ENCODE measurements around the gene HOXD12. TPM values are rescaled to one million over a fixed set of nuclear protein-coding genes. Genes with fewer than 3 reads are reported as not detected.

Gene HOXD12
- total RNA-seq, 2 experiments from 2014 or later = not detected

DNA sequence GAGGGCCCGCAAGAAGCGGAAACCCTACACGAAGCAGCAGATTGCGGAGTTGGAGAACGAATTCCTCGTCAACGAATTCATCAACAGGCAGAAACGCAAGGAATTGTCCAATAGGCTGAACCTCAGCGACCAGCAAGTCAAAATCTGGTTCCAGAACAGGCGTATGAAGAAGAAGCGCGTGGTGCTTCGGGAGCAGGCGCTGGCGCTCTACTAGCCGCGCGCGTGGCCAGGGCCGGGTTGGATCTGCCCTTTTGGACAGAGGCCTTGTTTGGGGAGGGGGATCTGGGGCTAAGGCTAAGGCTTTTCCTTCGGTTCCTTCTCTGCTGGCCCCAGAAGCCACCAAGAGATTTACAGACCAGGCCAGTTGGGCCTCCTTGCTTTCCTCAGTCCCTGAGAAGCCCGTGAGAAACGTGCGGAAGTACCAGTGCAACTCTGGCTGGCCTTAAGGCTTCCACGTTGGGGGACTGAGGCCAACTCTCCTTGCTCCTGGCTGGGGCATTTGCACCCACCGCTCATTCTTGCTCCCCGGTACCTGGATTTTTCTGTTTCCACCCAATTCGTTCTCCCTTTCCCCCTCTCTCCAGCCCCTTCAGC lies 1.0 kb downstream of the HOXD12 start:
- no peak for DNase-seq
- no peaks in the 10 kb centered on the region for H3K9me3 Mint-ChIP-seq
- H3K27ac Mint-ChIP-seq = no peak overlapping the region
- peaks cover 16% of the 10 kb centered on the region for H3K4me1 Mint-ChIP-seq
- POLR2A ChIA-PET = no interaction called here
- CTCF ChIA-PET = no interaction called here
- H3K4me3 Mint-ChIP-seq = no peak overlapping the region
- no peaks in the 10 kb centered on the region for H3K36me3 Mint-ChIP-seq (ENCODE audit: low read depth)
- H3K27me3 Mint-ChIP-seq = peaks cover 92% of the 10 kb centered on the region

DNA sequence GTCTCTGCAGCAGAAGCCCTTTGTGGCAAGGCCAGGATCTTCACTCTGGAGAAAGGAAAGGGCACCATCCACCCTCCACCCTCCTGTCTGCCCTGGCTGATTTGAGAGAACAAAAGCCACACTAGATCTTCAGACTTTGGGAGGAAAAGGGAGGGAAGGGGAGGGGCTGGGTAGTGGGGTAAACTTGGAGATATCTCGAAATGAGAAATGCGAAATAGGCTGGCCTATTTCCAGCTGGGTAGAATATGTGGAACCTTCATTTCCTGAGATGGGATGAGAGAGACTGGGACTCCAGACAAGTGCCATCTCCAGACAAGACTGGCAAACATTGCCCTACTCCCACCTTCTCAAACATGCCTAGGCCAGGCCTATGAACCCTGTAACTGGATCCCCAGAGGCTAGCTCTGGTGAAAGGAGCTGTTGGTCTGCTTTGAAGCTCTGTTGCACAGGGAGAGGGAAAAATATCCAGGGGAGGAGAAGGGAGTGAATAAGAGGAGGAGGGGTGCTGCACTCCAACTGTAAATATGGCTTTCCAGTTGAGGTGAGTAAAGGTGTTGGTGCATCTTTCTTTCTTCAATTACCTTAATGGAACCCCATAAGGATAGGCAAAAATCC lies 1.7 kb downstream of the HOXD12 start:
- ChIA-PET CTCF (no interaction called here), POLR2A (no interaction called here)
- Mint-ChIP-seq H3K27ac (no peak overlapping the region), H3K9me3 (no peaks in the 10 kb centered on the region), H3K36me3 (ENCODE audit: low read depth) (no peaks in the 10 kb centered on the region), H3K4me1 (peaks cover 17% of the 10 kb centered on the region), H3K4me3 (no peak overlapping the region), H3K27me3 (peaks cover 92% of the 10 kb centered on the region)
- no peak for DNase-seq

DNA sequence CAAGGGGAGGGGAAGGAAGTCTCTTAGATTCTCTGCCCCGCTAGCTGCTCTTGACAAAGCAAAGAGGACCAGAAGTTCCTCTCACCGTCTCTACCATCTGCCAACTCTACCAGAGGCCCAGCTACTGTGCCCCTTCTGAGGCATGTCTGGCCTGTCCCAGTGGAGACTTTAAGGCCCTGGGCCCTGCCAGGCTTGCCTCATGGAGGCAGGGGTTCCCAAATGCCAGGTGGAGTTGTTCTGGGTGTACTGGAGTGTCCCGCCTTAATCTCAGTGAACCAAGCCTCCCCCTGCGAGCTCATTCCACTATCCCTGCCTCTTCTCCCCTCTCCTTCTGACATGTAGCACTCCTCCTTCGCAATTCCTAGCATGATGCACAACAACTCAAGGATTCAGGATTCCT lies 2.2 kb downstream of the HOXD12 start:
- Mint-ChIP-seq H3K27me3 (peaks cover 89% of the 10 kb centered on the region), H3K4me1 (peaks cover 13% of the 10 kb centered on the region), H3K9me3 (no peaks in the 10 kb centered on the region), H3K4me3 (no peak overlapping the region), H3K36me3 (ENCODE audit: low read depth) (no peaks in the 10 kb centered on the region), H3K27ac (no peak overlapping the region)
- CTCF ChIA-PET = no interaction called here
- POLR2A ChIA-PET = no interaction called here
- no peak for DNase-seq

DNA sequence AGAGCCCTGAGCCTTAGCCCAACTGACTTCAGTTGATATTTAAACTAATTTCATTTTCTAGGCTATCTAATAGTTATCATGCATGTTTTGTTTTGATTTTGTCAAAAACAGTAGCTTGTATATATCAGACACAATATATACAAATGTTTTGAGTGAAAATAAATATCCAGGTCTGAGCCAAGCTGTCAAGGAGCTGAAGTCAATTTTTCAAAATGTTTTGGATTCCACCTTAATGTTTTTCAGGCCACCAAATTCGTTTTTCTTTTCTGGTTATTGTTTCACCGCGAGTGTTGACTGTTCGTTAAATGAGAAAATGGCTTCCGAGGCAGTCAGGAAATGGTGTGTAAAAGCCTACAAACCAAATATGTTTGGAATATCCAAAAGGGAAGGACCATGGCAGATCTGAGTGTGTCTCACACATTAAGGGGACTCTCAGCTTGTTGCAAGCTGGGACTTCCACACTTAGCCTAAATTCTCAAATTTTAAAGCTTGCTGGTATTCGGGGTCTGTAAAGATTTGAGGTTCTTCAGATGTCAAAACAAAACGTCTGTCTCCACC lies 2.8 kb downstream of the HOXD12 start:
- POLR2A ChIA-PET = no interaction called here
- CTCF ChIA-PET = no interaction called here
- Mint-ChIP-seq H3K36me3 (ENCODE audit: low read depth) (no peaks in the 10 kb centered on the region), H3K9me3 (no peaks in the 10 kb centered on the region), H3K27me3 (peaks cover 88% of the 10 kb centered on the region), H3K4me3 (no peak overlapping the region), H3K4me1 (peaks cover 8% of the 10 kb centered on the region), H3K27ac (no peak overlapping the region)
- DNase-seq = no peak

DNA sequence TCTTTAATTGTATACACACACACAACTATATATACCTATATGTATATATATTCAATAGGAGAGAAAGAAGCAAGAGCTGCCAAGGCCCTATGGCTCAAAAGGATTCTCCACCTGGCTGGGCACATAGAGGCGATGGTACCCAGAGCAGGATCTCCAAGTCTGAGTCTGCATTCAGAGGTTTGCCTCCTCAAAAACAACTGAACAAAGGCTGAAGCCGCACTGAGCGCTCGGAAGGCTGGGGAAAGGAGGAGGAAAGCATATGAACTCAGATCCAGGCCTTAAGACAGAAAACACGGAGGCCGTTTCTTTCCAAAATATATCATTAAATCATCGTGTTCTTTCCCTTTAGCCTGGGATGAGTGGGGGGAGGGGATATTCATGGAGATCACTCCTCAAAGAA lies 3.6 kb downstream of the HOXD12 start:
- POLR2A ChIA-PET = no interaction called here
- Mint-ChIP-seq H3K9me3 (no peaks in the 10 kb centered on the region), H3K4me1 (peaks cover 4% of the 10 kb centered on the region), H3K27ac (no peak overlapping the region), H3K27me3 (peaks cover 81% of the 10 kb centered on the region), H3K36me3 (ENCODE audit: low read depth) (no peaks in the 10 kb centered on the region), H3K4me3 (no peak overlapping the region)
- CTCF ChIA-PET = no interaction called here
- no peak for DNase-seq

DNA sequence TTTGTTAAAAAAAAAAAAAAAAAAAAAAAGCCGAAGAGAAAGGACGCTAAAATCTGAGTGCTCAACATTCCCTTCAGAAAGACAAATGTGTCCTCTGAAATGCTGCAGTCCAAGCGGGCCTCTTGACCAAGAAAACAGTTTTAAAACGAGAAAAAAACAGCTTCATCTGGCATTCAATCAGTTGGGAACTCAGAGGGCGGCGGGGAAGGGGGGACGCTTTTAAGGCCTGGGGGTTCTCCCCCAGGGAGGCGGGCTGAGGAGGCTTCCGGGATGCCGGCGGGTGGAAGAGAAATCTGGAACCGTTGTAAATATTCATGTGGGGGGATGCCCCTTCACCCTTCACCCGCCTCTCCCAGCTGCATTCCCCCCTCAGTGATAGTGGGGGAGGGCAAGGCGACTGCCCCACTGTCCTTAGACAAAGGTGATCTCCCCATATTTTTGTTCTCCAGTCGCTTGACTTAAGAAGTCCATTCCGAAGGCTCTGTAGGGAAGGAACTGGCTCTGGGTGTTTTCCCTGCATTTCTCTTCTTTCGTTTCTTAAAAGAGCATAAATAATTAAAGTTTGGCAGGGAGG lies 4.2 kb downstream of the HOXD12 start:
- no peak for DNase-seq
- no peaks in the 10 kb centered on the region for H3K36me3 Mint-ChIP-seq (ENCODE audit: low read depth)
- H3K27me3 Mint-ChIP-seq = peaks cover 81% of the 10 kb centered on the region
- H3K4me3 Mint-ChIP-seq = no peak overlapping the region
- ChIA-PET CTCF (interaction anchor here (1.3 kb wide), 1 partner anchor 414 kb away, joined by 3 read pairs; no protein-coding TSS in a partner anchor), POLR2A (no interaction called here)
- no peak overlapping the region for H3K27ac Mint-ChIP-seq
- H3K9me3 Mint-ChIP-seq = no peaks in the 10 kb centered on the region
- peaks cover 5% of the 10 kb centered on the region for H3K4me1 Mint-ChIP-seq

DNA sequence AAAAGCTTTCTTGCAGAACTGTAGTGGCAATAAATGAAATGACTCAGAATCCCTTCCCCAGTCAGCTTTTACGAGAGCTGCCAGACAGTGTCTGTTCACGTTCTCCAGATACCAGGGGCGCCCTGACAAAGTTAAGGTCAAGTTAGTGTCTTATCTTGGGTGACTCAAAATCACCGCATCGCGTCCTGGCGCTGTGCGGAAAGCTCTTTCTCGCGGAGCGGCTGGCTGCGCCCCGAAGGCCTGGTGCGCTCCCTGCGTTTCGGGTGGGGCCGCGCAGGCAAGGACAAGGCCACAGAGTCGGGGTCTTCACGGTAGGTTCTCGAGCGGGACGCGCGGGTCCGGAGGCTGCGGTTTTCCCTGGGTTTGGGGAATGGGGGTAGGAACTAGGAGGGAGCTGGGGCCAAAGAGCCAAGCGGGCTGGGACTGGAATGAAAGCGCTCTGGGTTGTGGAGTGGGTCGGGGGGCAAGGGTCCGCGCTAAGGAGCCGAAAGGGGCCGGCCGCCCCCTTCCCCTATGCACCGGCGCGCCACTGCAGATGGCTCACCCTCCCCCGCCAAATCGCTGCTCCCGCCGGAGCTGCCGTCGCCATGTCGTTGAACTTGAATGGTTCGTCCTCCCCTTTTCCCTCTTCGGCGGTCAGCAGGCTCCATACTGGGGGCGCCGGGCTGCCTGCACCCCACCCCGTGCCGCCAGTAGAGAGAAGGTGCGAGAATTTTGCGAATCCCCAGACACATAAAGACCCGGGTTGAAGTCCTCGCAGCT lies 4.9 kb downstream of the HOXD12 start:
- DNase-seq = no peak
- Mint-ChIP-seq H3K4me3 (no peak overlapping the region), H3K36me3 (ENCODE audit: low read depth) (peaks cover 2% of the 10 kb centered on the region), H3K4me1 (peaks cover 6% of the 10 kb centered on the region), H3K27me3 (peaks cover 81% of the 10 kb centered on the region), H3K27ac (no peak overlapping the region), H3K9me3 (no peaks in the 10 kb centered on the region)
- CTCF ChIA-PET = interaction anchor here (1.3 kb wide), 2 partner anchors 16 to 414 kb away, joined by 3 read pairs; no protein-coding TSS in a partner anchor
- POLR2A ChIA-PET = no interaction called here

DNA sequence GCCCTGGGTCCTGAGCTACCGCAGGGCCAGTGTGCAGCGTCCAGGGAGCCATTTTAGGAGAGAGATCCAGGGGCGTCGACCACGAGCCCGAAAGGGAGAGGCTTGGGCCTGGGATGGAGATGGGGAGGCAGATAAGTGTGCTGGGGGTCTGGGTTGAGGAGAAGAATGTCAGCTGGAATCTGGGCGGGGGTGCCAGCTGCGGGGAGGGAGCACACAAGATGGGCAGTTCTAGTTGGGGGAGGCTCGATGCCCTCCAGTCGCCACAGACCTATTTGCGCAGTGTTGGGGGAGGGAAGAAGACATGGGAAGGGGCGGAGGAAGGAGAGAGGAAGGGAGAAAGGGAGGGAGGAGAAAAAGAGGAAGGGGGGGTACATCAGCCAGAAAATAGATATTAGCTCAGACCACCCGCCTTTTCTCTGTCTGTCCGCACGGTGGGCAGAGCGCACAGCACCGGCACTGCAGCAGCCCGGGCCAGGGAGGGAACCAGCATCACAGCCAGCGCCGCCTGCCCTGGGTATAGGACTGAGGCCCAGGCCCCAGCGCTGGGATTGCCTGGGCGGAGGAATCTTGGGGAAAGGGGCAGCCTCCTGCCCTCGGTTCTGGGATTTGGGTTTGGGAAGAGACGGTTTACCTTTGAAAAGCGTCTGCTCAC lies 5.6 kb downstream of the HOXD12 start:
- H3K9me3 Mint-ChIP-seq = no peaks in the 10 kb centered on the region
- H3K27ac Mint-ChIP-seq = peak overlapping the region; percentile 61
- DNase-seq = no peak
- POLR2A ChIA-PET = no interaction called here
- H3K4me1 Mint-ChIP-seq = peaks cover 6% of the 10 kb centered on the region
- H3K4me3 Mint-ChIP-seq = no peak overlapping the region
- CTCF ChIA-PET = interaction anchor here (1.0 to 1.3 kb wide), 3 partner anchors 16 to 415 kb away, joined by 3 read pairs; no protein-coding TSS in a partner anchor
- H3K36me3 Mint-ChIP-seq (ENCODE audit: low read depth) = peaks cover 2% of the 10 kb centered on the region
- H3K27me3 Mint-ChIP-seq = peaks cover 84% of the 10 kb centered on the region

DNA sequence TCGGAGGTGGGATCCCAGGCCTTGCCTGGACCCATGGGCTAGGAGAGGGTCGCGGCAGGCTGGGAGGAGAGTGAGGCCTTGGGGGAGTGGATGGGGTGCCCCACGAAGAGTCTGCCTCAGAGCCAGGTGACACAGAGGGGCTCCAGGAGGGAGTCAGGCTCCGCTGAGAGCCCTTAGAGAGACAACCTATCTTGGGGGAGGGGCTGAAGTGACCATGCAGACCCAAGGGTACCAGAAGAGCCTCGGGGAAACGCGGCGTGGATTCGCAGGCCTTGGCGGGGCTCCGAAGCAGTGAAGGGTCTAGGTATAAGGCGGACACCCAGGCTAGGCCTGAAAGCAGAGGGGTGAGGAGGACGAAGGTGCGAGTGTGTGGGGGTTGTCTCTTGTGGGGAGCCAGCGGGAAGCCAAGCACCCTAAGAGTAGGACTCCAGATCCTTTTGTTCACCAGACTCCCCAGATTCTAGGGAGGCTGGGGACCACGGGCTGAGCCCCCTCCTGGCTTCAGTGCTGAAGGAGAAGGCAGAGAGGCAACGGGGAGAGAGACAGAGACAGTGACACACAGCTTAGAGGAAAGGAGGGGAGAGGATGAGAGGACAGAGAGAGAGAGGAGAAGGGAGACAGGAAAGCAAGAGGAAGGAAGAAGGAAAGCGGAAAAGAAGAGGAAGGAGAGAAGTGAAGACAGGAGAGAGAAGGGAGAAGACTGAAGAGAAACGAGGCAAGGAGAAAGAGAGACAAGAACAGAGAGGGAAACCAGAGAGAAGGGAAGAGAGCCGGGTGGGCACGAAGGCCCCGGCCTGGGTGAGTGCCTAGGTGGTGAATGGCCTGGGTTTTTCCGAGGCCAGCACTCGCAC lies 6.4 kb downstream of the HOXD12 start:
- Mint-ChIP-seq H3K27ac (peak overlapping the region; percentile 76), H3K36me3 (ENCODE audit: low read depth) (peaks cover 2% of the 10 kb centered on the region), H3K4me3 (peak overlapping the region; percentile 50), H3K9me3 (no peaks in the 10 kb centered on the region), H3K27me3 (peaks cover 84% of the 10 kb centered on the region), H3K4me1 (peaks cover 6% of the 10 kb centered on the region)
- POLR2A ChIA-PET = no interaction called here
- no peak for DNase-seq
- CTCF ChIA-PET = interaction anchor here (0.6 to 1.0 kb wide), 2 partner anchors 27 to 1409 kb away, joined by 3 to 4 read pairs; no protein-coding TSS in a partner anchor

DNA sequence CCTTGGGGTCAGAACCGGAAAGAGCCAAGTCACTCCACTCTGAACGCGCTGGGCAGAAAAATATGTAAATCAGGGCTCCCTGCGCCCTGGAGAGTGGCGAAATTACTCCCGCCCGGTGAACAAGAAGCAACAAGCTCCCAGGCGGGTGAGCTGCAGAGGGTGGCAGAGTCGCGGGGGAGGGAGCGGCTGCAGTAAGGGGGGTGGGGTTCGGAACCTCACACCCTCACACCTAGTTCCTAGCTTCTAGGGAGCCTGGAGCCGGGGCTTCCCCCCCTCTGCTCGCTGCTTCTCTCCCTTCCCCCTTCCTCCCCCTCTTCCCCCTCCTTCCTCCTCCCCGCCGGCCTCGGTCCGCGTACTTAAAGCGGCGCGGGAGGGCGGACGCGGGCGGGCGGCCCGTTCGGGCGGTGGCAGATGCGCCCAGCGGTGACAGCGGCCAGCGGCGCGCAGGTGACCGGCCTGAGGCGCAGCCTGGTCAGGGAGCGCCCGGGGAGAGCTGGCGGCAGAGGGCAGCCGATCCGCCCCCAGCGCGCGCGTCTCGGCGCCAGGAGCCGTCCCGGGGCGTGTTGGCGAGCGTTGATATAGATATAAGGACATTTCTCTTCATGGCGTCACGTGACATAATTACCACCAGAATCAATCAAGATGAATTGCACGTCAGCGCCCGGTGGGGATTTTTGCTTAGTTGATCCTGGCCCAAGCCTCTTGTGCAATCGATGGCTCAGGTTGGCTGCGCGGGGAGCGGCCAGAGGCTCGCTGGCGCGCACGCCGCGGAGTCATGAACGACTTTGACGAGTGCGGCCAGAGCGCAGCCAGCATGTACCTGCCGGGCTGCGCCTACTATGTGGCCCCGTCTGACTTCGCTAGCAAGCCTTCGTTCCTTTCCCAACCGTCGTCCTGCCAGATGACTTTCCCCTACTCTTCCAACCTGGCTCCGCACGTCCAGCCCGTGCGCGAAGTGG lies 7.3 kb downstream of the HOXD12 start, which contains the start of gene HOXD11:
Gene HOXD11, plus strand, starts transcription at position 700 of the 959 bp plus-strand sequence. Its CDS starts 76 bp downstream, at position 776.
- Mint-ChIP-seq H3K4me1 (peaks cover 6% of the 10 kb centered on the region), H3K36me3 (ENCODE audit: low read depth) (peaks cover 2% of the 10 kb centered on the region), H3K27me3 (peaks cover 84% of the 10 kb centered on the region), H3K27ac (peak within 1 kb of the TSS; percentile 76), H3K9me3 (no peaks in the 10 kb centered on the region), H3K4me3 (peak within 1 kb of the TSS; percentile 50)
- POLR2A ChIA-PET = no interaction called here
- CTCF ChIA-PET = interaction anchor here (0.6 to 0.9 kb wide), 2 partner anchors 20 to 1410 kb away, joined by 4 read pairs; no protein-coding TSS in a partner anchor
- DNase-seq = no peak

DNA sequence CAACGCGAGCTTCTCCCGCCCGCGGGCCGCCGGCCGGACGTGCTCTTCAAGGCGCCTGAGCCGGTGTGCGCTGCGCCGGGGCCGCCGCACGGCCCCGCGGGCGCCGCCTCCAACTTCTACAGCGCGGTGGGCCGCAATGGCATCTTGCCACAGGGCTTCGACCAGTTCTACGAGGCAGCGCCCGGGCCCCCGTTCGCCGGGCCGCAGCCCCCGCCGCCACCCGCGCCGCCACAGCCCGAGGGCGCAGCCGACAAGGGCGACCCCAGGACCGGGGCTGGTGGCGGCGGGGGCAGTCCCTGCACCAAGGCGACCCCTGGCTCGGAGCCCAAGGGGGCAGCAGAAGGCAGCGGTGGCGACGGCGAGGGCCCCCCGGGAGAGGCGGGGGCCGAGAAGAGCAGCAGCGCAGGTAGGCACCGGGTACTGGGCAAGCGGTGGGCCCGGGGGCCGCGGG lies 8.2 kb downstream of the HOXD12 start:
- Mint-ChIP-seq H3K4me3 (no peak overlapping the region), H3K9me3 (no peaks in the 10 kb centered on the region), H3K4me1 (peaks cover 6% of the 10 kb centered on the region), H3K27ac (no peak overlapping the region), H3K27me3 (peaks cover 84% of the 10 kb centered on the region), H3K36me3 (ENCODE audit: low read depth) (peaks cover 2% of the 10 kb centered on the region)
- no peak for DNase-seq
- CTCF ChIA-PET = interaction anchor here (2.1 kb wide), 1 partner anchor 54 kb away, joined by 4 read pairs; no protein-coding TSS in a partner anchor
- POLR2A ChIA-PET = no interaction called here

Data from activated CD4-positive, alpha-beta T cell treated with anti-CD3 and anti-CD28 coated beads, Interleukin-2, amount 10 ng/mL, durations not matched to agents 7 days and 5 days (primary cell).